ENCODE results near the gene TMEM117. TPM values are rescaled to one million over a fixed set of nuclear protein-coding genes. Genes with fewer than 3 reads are reported as not detected.

Gene TMEM117
- total RNA-seq, 1 experiment from 2014 or later = 5.9 TPM

DNA sequence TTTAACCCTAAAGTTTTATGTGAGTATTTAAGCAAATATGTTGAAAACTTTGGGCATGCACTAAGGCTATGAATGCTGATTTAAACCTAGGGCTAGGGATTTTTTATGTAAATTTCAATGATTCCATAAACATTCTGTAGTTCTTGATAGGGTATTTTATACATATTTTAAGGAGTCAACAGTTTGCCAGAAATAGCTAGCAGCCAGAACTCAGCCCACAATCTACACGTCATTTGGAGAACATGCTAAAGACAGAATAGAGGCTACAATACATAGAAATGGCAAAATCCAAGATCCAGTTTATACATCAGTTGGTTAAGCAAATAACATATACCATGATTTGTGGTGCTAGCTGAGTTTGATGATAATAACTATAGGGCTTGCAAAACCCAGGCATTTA, 184.7 kb downstream of the TMEM117 start:
- no TSS peak for BruUV-seq (replicated peaks)
- Histone ChIP-seq H3K36me3 (ENCODE audit: insufficient read depth, low read length, poor library complexity, severe bottlenecking) (no peaks in the 10 kb centered on the region), H3K27ac (ENCODE audit: low read depth, low read length, poor library complexity, severe bottlenecking) (no peak overlapping the region), H3K9me3 (ENCODE audit: low read depth, low read length, poor library complexity, severe bottlenecking) (no peaks in the 10 kb centered on the region), H3K4me1 (ENCODE audit: insufficient read depth, low read length, poor library complexity, severe bottlenecking) (peaks cover 25% of the 10 kb centered on the region), H3K4me3 (ENCODE audit: low read depth, low read length, poor library complexity, severe bottlenecking) (no peak overlapping the region), H3K27me3 (replicated peaks; ENCODE audit: insufficient read depth, low read depth, low read length, poor library complexity) (no peaks in the 10 kb centered on the region)
- POLR2A ChIA-PET (ENCODE audit: low non-redundant PET) = no interaction called here
- no peak for TF ChIP-seq EZH2 (IDR thresholded peaks at IDR 0.05; ENCODE audit: borderline replicate concordance, low read depth, low read length, poor library complexity, severe bottlenecking)
- TF ChIP-seq, protein P1, sequence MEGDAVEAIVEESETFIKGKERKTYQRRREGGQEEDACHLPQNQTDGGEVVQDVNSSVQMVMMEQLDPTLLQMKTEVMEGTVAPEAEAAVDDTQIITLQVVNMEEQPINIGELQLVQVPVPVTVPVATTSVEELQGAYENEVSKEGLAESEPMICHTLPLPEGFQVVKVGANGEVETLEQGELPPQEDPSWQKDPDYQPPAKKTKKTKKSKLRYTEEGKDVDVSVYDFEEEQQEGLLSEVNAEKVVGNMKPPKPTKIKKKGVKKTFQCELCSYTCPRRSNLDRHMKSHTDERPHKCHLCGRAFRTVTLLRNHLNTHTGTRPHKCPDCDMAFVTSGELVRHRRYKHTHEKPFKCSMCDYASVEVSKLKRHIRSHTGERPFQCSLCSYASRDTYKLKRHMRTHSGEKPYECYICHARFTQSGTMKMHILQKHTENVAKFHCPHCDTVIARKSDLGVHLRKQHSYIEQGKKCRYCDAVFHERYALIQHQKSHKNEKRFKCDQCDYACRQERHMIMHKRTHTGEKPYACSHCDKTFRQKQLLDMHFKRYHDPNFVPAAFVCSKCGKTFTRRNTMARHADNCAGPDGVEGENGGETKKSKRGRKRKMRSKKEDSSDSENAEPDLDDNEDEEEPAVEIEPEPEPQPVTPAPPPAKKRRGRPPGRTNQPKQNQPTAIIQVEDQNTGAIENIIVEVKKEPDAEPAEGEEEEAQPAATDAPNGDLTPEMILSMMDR (conservative IDR thresholded peaks at IDR 0.05; ENCODE audit: low read depth, low read length) = no peak
- intact Hi-C loops (cut with micrococcal nuclease; ENCODE audit: unreplicated experiment) = no loop called here
- CTCF ChIA-PET = no interaction called here
- no peak for DNase-seq (ENCODE audit: low spot score)

DNA sequence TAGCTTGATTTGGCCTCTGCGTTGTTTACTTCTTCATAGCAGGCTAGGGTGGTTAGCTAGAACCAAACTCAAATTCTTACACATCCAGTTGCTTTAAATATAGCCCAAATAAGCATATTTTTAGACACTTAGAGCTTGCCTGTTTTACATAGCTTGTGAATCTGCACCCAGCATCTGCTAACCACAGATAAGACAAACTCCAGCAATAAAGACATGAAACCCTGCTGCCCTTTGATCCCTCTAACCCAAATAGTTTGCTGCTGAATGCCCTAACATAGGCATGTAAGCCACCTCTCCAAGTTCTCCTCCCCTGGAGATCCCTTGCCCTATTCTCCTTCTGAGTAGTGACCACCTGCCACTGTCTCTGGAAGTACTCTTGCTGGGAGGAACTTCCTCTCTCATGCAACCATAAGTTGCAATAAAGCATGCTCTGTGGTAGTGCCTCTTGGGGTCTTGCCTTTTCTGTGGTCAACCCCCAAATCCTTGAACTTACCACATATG, 185.6 kb downstream of the TMEM117 start:
- POLR2A ChIA-PET (ENCODE audit: low non-redundant PET) = interaction anchor here (0.6 kb wide), 1 partner anchor 1071 kb away, joined by 8 read pairs; no protein-coding TSS in a partner anchor
- H3K4me1 ChIP-seq (ENCODE audit: insufficient read depth, low read length, poor library complexity, severe bottlenecking) = peaks cover 15% of the 10 kb centered on the region
- no TSS peak for BruUV-seq (replicated peaks)
- intact Hi-C loops (cut with micrococcal nuclease; ENCODE audit: unreplicated experiment) = no loop called here
- no peak overlapping the region for H3K27ac ChIP-seq (ENCODE audit: low read depth, low read length, poor library complexity, severe bottlenecking)
- H3K27me3 ChIP-seq (replicated peaks; ENCODE audit: insufficient read depth, low read depth, low read length, poor library complexity) = no peaks in the 10 kb centered on the region
- no peak overlapping the region for H3K4me3 ChIP-seq (ENCODE audit: low read depth, low read length, poor library complexity, severe bottlenecking)
- no peaks in the 10 kb centered on the region for H3K9me3 ChIP-seq (ENCODE audit: low read depth, low read length, poor library complexity, severe bottlenecking)
- TF ChIP-seq, protein P1 (conservative IDR thresholded peaks at IDR 0.05; ENCODE audit: low read depth, low read length) = no peak
- TF ChIP-seq EZH2 (IDR thresholded peaks at IDR 0.05; ENCODE audit: borderline replicate concordance, low read depth, low read length, poor library complexity, severe bottlenecking) = no peak
- CTCF ChIA-PET = no interaction called here
- H3K36me3 ChIP-seq (ENCODE audit: insufficient read depth, low read length, poor library complexity, severe bottlenecking) = no peaks in the 10 kb centered on the region
- DNase-seq (ENCODE audit: low spot score) = no peak

DNA sequence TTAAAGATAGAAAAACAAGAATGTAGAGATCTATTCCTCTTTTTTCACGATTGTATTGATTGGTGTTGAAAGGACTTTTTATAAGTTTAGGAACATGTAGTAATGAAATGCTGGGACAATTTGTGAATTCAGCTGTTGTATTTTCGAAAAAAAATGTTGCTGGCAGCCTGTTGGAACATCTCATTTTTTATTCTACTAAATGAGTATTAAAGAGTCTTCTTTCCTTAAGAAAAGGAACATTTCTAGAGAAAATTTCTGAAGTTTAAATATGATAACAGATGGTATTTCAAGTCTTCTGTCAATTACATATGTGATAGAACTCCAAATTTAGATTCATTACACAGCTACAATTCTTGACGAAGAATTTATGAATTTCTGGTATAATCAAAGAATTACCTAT, 189.6 kb downstream of the TMEM117 start:
- Histone ChIP-seq H3K27me3 (replicated peaks; ENCODE audit: insufficient read depth, low read depth, low read length, poor library complexity) (no peaks in the 10 kb centered on the region), H3K4me3 (ENCODE audit: low read depth, low read length, poor library complexity, severe bottlenecking) (no peak overlapping the region), H3K36me3 (ENCODE audit: insufficient read depth, low read length, poor library complexity, severe bottlenecking) (no peaks in the 10 kb centered on the region), H3K4me1 (ENCODE audit: insufficient read depth, low read length, poor library complexity, severe bottlenecking) (no peaks in the 10 kb centered on the region), H3K27ac (ENCODE audit: low read depth, low read length, poor library complexity, severe bottlenecking) (no peak overlapping the region), H3K9me3 (ENCODE audit: low read depth, low read length, poor library complexity, severe bottlenecking) (peaks cover under 1% of the 10 kb centered on the region)
- DNase-seq (ENCODE audit: low spot score) = no peak
- BruUV-seq (replicated peaks) = no TSS peak
- intact Hi-C loops (cut with micrococcal nuclease; ENCODE audit: unreplicated experiment) = no loop called here
- no peak for TF ChIP-seq EZH2 (IDR thresholded peaks at IDR 0.05; ENCODE audit: borderline replicate concordance, low read depth, low read length, poor library complexity, severe bottlenecking)
- TF ChIP-seq, protein P1 (conservative IDR thresholded peaks at IDR 0.05; ENCODE audit: low read depth, low read length) = no peak
- CTCF ChIA-PET = no interaction called here
- POLR2A ChIA-PET (ENCODE audit: low non-redundant PET) = no interaction called here

Data from A673 (cell line).